ENCODE data around the gene ZNF331.
A peak's percentile ranks its signal among the peaks of the same experiment; 100 is the strongest.
"Not testable (repeated sequence)": the region's sequence is repeated elsewhere in the genome, so short reads cannot be mapped to it uniquely, and the experiment has no call there.

The ZNF331 gene

GRCh38 chr19:53537521-53538377 is at the start of gene ZNF331:
TSS of gene ZNF331 (plus strand) at chr19:53538145. CDS start at chr19:53569377, 31,232 bp downstream.
- peak; percentile 68 for DNase-seq (ENCODE audit: low spot score)

DNA sequence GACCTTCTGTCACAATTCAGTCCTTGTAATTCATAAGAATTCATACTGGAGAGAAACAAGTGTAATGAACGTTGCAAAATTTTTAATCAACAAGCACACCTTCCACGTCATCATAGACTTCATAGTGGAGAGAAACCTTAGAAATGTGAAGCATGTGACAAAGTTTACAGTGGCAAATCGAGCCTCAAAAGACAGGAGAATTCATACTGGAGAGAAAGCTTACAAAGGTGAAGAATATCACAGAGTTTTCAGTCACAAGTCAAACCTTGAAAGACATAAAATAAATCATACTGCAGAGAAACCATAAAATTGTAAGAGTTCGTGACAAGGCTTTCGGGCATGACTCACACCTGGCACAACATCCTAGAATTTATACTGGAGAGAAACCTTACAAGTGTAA is 45.8 kb upstream of the ZNF331 start:
- DNase-seq (ENCODE audit: low spot score) = no peak

DNA sequence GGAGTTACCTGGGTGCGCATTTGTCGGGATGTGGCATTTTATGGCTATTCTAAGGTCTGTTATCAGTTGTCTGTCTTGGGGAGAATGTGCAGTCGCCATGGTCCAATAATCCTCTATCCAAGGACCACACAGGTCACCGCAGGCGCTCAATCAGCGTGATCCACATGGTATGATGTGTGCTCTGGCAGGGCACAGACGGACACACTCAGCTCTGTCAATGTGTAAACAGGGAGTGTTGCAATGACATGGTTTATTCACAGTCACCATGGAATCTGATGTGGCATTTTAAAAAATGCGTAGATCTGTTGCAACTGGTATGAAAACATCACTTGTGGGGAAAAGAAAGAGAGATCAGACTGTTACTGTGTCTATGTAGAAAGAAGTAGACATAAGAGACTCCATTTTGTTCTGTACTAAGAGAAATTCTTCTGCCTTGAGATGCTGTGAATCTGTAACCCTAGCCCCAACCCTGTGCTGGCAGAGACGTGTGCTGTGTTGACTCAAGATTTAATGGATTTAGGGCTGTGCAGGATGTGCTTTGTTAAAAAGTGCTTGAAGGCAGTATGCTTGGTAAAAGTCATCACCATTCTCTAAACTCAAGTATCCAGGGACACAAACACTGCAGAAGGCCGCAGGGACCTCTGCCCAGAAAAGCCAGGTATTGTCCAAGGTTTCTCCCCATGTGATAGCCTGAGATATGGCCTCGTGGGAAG is 40.5 kb upstream of the ZNF331 start:
- DNase-seq (ENCODE audit: low spot score) = not testable (repeated sequence)

DNA sequence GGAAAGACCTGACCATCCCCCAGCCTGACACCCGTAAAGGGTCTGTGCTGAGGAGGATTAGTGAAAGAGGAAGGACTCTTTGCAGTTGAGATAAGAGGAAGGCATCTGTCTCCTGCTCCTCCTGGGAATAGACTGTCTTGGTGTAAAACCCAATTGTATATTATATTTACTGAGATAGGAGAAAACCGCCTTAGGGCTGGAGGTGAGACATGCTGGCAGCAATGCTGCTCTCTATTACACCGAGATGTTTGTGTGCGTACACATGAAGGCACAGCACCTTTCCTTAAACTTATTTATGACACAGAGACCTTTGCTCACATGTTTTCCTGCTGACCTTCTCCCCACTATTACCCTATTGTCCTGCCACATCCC is 39.9 kb upstream of the ZNF331 start:
- DNase-seq (ENCODE audit: low spot score) = not testable (repeated sequence)

- not testable (repeated sequence) for DNase-seq (ENCODE audit: low spot score)
These were observed 34.8 kb upstream of the ZNF331 start for GRCh38 chr19:53503151-53503550.

DNA sequence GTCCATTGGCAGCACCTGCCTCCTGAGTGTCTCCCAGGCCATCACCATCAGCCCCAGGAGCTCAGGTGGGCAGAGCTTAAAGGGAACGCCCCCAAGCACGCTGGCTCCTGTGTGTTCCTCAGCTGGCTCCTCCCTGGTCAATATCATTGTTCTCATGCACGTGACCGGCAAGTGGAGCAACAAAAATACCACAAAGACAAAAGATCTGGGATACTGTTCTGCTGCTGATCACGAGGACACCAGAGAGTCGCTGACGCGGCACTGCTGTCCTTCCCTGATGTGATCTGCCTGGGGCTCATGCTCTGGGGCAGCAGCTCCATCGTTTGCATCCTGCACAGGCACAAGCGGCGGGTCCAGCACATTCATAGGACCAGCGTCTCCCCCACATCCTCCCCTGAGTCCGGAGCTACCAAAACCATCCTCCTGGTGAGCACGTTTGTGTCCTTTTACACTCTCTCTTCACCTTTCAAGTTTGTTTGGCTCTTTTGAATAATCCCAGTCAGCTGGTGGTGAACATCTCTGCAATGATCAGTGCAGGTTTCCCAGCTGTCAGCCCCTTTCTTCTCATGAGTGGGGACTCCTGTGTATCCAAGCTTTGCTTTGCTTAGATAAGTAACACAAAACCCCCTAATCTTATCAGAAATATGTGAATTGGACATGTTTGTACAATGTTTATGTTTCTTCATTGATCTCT is 34.1 kb upstream of the ZNF331 start:
- not testable (repeated sequence) for DNase-seq (ENCODE audit: low spot score)

- peak; percentile 32 for DNase-seq (ENCODE audit: low spot score)
These were observed 33.6 kb upstream of the ZNF331 start for GRCh38 chr19:53504365-53504703.

DNA sequence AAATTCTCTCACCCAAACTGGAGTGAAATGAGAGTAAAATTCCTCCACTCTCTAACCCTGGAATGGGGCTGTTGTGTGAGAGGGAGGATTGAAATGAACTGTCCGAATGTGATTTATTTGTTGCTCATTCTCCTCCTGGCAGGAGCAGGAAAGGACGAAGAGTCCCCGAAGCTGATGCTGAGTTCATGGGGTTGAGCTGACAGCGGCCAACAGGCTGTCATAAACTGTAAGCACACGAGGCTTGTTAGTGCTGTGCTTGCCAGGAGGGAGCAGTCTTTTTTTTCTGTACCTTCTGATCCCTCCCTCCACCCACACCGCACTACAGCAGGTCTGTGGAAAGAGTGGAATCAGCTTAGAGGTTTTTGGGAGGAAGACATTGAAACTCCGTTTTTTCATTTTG is 33.1 kb upstream of the ZNF331 start:
- no peak for DNase-seq (ENCODE audit: low spot score)

- no peak for DNase-seq (ENCODE audit: low spot score)
These were observed 31.2 kb upstream of the ZNF331 start for GRCh38 chr19:53506728-53507127.

- no peak for DNase-seq (ENCODE audit: low spot score)
These were observed 30.2 kb upstream of the ZNF331 start for GRCh38 chr19:53507523-53508442.

DNA sequence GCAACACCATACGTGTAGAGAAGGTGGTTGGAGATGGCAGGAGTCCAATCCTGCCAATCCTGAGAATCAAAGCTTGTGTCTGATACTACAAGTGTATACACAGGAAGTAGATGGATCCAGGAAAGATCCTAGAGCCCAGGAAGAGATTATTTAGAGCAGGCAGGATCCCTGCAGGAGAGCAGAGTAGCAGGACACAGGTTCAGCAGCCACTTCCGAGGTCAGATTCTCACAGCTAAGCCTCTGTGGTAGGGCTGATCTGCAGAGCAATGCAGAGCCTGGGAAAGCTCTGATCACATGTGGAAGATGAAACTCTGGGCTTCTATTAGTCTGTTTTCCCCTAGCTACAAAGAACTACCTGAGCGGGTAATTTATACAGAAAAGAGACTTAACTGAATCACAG is 28.5 kb upstream of the ZNF331 start:
- no peak for DNase-seq (ENCODE audit: low spot score)

DNA sequence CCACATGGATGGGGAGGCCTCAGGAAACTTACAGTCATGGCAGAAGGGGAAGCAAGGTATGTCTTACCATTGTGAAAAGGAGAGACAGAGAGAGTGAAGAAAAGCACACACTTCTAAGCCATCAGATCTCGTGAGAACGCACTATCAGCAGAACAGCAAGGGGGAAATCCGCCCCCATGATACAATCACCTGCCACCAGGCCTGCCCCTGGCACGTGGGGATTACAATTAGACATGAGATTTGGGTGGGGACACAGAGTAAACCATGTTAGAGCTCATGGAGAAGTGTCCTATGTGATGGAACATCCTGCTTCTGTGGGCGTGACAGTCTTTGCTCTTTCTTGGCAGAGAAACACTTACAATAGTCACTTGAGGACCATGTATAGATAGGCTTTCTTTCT is 28.1 kb upstream of the ZNF331 start:
- DNase-seq (ENCODE audit: low spot score) = no peak

GRCh38 chr19:53511357-53511756 is 26.6 kb upstream of the ZNF331 start:
- no peak for DNase-seq (ENCODE audit: low spot score)

DNA sequence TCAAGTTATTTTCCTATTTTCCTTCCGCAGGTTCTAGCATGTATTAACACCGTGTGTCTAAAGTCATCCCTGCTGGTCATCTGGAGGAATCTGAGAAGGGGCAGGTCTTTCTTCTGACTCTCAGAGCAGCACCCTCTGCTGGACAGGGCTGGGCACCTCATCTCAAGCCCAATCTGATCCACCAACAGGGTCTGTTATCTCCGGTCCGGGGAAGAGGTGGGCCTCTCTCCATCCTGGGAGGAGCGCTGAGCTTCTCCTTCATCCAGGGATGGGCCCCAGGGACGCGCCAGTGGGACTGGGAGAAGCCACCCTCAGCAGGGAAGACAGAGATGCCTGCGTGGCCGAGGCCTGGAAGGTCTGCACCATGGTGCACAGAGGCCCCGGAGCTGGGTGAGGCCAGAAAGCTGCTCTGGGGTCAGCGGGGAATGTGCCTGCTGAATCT is 26.0 kb upstream of the ZNF331 start:
- DNase-seq (ENCODE audit: low spot score) = peak; percentile 49

- not testable (repeated sequence) for DNase-seq (ENCODE audit: low spot score)
These were observed 22.9 kb upstream of the ZNF331 start for GRCh38 chr19:53515047-53515446.

DNA sequence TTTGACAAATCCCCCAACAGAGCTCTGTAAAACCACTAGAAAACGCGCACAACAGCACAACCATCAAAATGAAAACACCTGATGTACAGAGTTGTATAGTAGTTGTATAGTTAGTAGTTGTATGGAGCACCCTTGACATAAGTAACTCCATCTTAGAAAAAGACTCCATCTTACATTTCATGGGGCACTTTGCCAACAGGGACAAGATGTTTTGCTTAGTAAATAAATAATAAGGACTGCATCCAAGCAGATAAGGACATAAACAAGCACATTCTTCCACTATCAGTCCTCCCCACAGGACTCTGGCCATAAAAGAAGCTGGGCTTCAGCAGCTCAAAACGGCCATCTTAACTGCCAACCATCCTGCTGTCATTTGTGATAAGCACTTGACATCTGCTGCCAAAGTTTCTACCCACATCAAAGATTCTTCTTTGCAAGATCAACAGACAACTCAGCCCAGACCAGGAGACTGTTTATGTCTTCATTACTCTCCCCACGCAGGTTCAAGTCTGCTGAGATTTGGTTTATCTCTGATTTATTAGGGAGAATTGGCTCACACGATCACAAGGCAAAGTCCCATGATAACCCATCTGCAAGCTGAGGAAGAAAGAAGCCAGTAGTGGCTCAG is 20.7 kb upstream of the ZNF331 start:
- no peak for DNase-seq (ENCODE audit: low spot score)

- DNase-seq (ENCODE audit: low spot score) = no peak
These were observed 19.8 kb upstream of the ZNF331 start for GRCh38 chr19:53518121-53518520.

DNA sequence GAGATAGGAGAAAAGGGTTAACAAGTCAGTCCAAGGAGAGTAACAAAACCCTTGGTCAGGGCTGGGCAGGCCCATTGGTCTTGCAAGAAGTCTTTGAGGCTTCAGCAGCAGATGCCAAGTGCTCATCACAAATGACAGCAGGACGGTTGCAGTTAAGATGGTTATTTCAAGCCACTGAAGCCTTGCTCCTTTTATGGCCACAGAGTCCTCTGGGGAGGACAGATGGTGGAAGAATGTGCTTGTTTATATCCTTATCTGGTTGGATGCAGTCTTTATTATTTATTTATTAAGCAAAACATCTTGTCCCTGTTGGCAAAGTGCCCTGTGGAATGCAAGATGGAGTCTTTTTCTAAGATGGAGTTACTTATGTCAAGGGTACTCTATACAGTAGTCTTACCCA is 19.2 kb upstream of the ZNF331 start:
- DNase-seq (ENCODE audit: low spot score) = no peak

- DNase-seq (ENCODE audit: low spot score) = no peak
These were observed 18.5 kb upstream of the ZNF331 start for GRCh38 chr19:53519446-53519845.

DNA sequence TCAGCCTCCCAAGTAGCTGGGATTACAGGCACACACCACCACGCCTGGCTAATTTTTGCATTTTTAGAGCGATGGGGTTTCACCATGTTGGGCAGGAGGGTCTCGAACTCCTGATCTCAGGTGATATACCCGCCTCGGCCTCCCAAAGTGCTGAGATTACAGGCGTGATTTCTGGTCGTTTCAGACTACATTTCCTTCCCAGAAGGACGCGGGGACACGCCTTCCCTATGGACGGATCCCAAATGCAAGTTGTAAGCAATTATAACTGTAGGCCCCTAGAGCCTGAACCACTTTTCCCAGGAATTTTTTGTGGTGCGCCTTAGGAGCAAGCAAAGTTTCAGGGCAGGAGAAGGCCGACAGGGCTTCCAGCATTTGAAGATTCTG is 17.8 kb upstream of the ZNF331 start:
- no peak for DNase-seq (ENCODE audit: low spot score)

Data from pons (tissue), 1 donor.